Inflammatory macrophage treated with lipopolysaccharide for 4 hours (primary cell): ENCODE measurements around the gene AMIGO3.
"Not testable (repeated sequence)": the region's sequence is repeated elsewhere in the genome, so short reads cannot be mapped to it uniquely, and the experiment has no call there.

Experiments used
- DNase-seq: peaks from one replicate; pipeline ENCODE4 v3.0.0-alpha.2; 2020

The AMIGO3 gene, protein sequence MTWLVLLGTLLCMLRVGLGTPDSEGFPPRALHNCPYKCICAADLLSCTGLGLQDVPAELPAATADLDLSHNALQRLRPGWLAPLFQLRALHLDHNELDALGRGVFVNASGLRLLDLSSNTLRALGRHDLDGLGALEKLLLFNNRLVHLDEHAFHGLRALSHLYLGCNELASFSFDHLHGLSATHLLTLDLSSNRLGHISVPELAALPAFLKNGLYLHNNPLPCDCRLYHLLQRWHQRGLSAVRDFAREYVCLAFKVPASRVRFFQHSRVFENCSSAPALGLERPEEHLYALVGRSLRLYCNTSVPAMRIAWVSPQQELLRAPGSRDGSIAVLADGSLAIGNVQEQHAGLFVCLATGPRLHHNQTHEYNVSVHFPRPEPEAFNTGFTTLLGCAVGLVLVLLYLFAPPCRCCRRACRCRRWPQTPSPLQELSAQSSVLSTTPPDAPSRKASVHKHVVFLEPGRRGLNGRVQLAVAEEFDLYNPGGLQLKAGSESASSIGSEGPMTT

DNA sequence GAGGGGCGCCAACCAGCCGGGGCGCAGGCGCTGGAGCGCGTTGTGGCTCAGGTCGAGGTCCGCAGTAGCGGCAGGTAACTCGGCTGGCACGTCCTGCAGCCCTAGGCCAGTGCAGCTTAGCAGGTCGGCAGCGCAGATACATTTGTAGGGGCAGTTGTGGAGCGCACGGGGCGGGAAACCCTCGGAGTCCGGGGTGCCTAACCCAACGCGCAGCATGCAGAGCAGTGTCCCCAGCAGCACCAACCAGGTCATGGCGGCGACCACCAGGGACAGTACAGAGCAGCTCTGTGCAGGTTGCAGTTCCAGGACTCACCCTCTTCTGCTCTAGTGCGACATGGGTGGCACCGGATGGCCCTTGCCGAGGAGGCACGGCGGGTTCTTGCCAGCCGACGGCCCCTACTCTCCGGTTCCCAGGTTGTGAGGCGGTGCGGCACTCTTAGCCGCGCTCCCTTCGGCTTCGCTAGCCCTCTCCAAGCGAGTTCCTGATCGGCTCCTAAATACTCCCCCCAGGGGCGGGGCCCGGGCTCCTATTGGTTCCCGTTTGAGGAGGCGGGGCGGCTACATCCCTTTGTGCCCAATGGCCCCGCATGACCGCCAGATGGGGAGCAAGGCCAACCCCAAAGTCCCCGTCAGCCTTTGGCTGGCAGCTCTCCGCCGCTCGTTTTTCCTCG lies at the start of gene AMIGO3:
TSS of gene AMIGO3 (minus strand) at position 471 of the 671 bp plus-strand sequence. CDS start at position 252, 219 bp downstream.
- DNase-seq, result peak; percentile 93

GRCh38 chr3:49763981-49764380 lies 44.5 kb upstream of the AMIGO3 start:
- no peak for DNase-seq

DNA sequence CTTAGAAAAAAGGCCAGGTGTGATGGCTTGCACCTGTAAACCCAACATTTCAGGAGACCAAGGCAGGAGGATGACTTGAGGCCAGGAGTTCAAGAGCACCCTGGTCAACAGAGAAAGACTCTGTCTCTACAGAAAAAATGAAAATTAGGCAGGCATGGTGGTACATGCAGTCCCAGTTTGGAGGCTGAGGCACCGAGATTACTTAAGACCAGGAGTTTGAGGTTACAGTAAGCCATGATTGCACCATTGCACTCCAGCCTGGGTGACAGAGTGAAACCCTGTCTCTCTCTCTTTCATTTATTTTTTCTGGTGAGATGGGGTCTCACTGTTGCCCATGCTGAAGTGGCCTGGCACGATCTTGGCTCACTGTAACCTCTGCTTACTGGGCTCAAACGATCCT lies 42.2 kb upstream of the AMIGO3 start:
- DNase-seq, result no peak

DNA sequence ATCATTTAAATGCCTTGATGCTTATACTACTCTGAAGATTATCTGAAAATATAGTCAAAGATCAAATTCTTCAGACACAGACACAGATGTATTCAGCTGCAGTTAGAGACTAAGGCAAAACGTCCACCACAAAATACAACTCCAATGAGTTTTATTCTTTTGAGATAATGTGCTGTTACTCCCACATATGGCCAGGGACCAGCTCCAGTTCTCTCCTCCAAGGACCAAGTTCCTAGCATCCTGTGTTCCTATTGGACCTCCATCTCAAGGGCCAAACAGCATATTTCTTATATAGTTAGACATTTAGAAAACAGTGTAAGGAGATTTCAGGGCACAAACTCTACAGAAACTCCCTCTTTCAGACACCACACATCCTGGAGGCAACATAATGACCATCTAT lies 39.7 kb upstream of the AMIGO3 start:
- DNase-seq, result no peak

- DNase-seq, result no peak
Observed at GRCh38 chr3:49757197-49757596, 37.7 kb upstream of the AMIGO3 start.

GRCh38 chr3:49756036-49756435 lies 36.6 kb upstream of the AMIGO3 start:
- DNase-seq, result no peak

- DNase-seq, result no peak
Observed at GRCh38 chr3:49754536-49754935, 35.1 kb upstream of the AMIGO3 start.

DNA sequence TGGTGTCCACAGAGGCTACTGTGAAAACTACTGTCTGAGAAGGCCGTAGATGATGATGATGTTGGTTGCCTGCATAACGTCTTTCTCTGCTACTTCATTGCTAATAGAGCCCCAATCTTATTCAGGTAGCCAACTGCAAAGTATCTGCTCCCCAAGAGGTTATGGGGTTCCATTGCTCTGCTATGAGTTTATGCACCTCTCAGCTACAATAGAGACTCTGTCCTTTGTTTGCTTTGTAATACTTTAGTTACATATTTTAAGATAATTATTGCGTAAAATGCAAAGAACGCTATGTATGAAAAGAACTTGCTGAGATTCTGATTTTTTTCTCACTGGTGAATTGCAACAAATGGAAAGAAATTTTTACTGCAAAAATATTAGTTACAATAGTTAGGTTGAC lies 32.0 kb upstream of the AMIGO3 start:
- no peak for DNase-seq

DNA sequence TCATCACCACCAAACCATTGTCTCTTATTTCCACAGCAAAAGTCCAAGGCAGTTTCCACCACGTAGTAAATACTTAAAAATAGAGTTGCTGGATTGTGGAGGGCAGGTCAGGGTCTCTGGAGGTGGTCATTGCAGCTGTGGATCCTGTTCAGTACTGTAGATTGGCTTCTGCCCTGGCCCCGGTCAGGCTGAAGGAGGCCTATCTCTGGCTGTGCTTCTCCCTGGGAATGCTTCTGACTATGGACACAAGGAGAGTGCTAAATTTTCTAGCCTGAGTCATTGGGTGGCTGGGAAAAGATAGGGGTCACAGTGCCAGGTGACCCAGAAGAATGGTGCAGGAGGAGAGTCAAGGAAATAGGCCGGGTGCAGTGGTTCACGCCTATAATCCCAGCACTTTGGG lies 30.6 kb upstream of the AMIGO3 start:
- no peak for DNase-seq

DNA sequence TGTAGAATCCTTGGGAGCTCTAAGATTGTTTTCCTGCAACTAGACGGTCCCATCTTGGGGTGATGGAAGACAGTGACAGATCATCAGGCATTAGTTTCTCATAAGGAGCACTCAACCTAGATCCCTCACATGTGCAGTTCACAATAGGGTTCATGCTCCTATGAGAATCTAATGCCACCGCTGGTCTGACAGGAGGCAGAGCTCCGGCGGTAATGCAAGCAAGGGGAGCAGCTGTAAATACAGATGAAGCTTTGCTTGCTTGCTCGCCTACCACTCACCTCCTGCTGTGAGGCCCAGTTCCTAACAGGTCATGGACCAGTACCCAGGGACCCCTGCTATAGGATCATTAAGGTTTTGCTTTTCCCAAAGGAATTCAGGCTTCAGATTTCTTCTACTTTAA lies 29.4 kb upstream of the AMIGO3 start:
- DNase-seq, result not testable (repeated sequence)

GRCh38 chr3:49747792-49748480 lies 28.5 kb upstream of the AMIGO3 start:
- no peak for DNase-seq

GRCh38 chr3:49745986-49746385 lies 26.5 kb upstream of the AMIGO3 start:
- no peak for DNase-seq

- no peak for DNase-seq
Observed at GRCh38 chr3:49740427-49740826, 20.9 kb upstream of the AMIGO3 start.

- DNase-seq, result no peak
Observed at GRCh38 chr3:49738067-49738713, 18.7 kb upstream of the AMIGO3 start.

GRCh38 chr3:49734752-49735151 lies 15.3 kb upstream of the AMIGO3 start:
- no peak for DNase-seq

- peak; percentile 57 for DNase-seq
Observed at GRCh38 chr3:49733551-49733950, 14.1 kb upstream of the AMIGO3 start.

GRCh38 chr3:49732597-49732996 lies 13.1 kb upstream of the AMIGO3 start:
- DNase-seq, result no peak

GRCh38 chr3:49729966-49730609 lies 10.6 kb upstream of the AMIGO3 start:
- no peak for DNase-seq

- DNase-seq, result no peak
Observed at GRCh38 chr3:49727924-49728361, 8.5 kb upstream of the AMIGO3 start.

DNA sequence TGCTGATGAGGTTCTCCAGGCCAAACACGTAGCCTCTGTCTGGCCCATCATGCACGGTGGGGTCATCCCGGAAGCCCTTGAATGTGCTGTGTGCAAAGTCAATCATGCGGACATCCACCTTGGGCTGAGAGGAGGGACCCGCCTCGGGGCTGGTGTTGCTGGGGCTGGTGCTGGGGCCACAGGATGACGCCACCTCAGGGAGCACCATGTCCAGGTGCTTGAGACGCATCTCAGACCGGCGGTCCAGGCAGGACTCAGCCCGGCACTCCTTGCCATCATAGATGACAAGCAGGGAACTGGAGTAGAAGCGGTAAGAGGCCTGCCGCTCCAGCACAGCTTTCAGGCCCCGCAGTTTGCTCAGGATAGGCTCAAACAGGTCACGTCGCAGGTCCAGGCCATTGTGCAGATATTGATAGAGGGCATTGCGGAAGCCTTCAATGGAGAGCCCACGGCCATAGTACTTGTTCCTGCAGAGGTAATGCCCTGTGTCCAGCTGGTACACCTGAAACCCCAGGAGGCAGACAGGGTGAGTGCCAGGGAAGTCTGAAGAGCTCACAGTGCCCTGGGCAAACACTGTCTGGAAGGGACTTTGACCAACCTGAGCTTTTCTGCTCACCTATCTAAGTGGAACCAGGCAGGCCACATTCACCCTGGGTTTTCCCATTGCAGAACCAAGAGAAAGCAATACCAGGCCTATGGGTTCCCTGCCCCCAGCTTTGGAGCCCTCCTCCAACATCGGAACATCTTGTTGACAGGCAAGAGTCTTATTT lies 7.9 kb upstream of the AMIGO3 start:
- DNase-seq, result no peak

DNA sequence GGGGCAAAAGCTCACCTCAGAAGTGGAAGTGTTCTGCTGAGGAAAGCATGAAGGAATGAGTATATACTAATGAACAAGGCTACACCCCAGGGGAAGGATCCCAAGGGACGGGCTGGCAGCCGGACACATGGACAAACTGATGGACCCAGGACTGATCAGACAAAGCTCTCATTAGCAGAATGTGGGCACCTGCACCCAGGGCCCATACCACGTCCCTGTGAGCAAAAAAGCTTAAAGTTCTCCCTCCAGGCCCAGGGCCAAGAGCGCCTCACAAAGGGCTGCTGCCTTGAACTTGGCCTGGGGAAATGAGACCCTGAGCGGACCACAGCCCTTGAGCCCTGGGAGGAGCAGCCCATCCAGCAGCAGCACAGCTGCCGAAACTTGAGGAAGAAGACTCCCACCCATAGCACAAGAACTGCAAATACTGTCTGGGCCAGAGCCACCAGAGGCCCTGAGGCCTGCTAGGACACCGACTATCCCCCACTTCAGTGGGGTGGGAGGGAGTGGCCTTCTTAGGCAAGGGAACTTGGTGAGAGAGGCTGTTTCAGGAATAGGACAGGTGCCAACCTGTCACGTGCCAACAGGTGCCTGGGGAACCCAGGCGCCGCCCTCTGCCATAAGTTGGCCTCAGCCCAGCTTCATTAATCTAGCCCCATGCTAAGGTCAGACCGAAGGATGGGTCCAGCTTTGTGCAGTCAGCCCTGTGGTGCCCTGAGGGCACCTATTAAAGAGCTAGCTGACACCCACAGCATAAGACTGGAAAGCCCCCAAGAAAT lies 6.6 kb upstream of the AMIGO3 start:
- no peak for DNase-seq
